VCaP (cell line): Measurements from ENCODE around the gene FXYD1.

Experiments
- H3K27ac ChIP-seq: fragments of 450-650 bp; 2 replicates; pipeline ENCODE4 v1.5.1; 2017
- CTCF ChIP-seq: fragments of 450-650 bp; conservative IDR thresholded peaks from 2 replicates; pipeline ENCODE4 v1.5.1; 2017; ENCODE audit warnings: mild to moderate bottlenecking, moderate library complexity

FXYD1 gene

GRCh38 chr19:35128398-35129057 is 10.1 kb upstream of the FXYD1 start:
- H3K27ac ChIP-seq, result peak overlapping the region; percentile 76
- no peak for TF ChIP-seq CTCF

- peak overlapping the region; percentile 76 for H3K27ac ChIP-seq
Observed at GRCh38 chr19:35129724-35130274, 8.8 kb upstream of the FXYD1 start.

- peak overlapping the region; percentile 76 for H3K27ac ChIP-seq
Observed at GRCh38 chr19:35130761-35131720, 7.6 kb upstream of the FXYD1 start.

GRCh38 chr19:35132254-35132653 is 6.4 kb upstream of the FXYD1 start:
- no peak for TF ChIP-seq CTCF
- no peak overlapping the region for H3K27ac ChIP-seq

More at GRCh38 chr19:35130761-35131720, 7.6 kb upstream of the FXYD1 start:
- TF ChIP-seq CTCF, result no peak

- H3K27ac ChIP-seq, result no peak overlapping the region
- TF ChIP-seq CTCF, result no peak
Observed at GRCh38 chr19:35133826-35134225, 4.8 kb upstream of the FXYD1 start.

GRCh38 chr19:35134601-35135242 is 3.9 kb upstream of the FXYD1 start, which contains the start of gene LGI4:
LGI4 (minus strand) TSS chr19:35135059; CDS start chr19:35134680, 379 bp downstream.
- no peak for TF ChIP-seq CTCF
- H3K27ac ChIP-seq, result no peak within 1 kb of the TSS

GRCh38 chr19:35135389-35135909 is 3.2 kb upstream of the FXYD1 start:
- peak; percentile 96 for TF ChIP-seq CTCF
- no peak overlapping the region for H3K27ac ChIP-seq
